ENCODE results near the gene H1-8. TPM values are rescaled to one million over a fixed set of nuclear protein-coding genes. Genes with fewer than 3 reads are reported as not detected.

Gene H1-8
- total RNA-seq, 2 donors from 2014 or later = not detected

DNA sequence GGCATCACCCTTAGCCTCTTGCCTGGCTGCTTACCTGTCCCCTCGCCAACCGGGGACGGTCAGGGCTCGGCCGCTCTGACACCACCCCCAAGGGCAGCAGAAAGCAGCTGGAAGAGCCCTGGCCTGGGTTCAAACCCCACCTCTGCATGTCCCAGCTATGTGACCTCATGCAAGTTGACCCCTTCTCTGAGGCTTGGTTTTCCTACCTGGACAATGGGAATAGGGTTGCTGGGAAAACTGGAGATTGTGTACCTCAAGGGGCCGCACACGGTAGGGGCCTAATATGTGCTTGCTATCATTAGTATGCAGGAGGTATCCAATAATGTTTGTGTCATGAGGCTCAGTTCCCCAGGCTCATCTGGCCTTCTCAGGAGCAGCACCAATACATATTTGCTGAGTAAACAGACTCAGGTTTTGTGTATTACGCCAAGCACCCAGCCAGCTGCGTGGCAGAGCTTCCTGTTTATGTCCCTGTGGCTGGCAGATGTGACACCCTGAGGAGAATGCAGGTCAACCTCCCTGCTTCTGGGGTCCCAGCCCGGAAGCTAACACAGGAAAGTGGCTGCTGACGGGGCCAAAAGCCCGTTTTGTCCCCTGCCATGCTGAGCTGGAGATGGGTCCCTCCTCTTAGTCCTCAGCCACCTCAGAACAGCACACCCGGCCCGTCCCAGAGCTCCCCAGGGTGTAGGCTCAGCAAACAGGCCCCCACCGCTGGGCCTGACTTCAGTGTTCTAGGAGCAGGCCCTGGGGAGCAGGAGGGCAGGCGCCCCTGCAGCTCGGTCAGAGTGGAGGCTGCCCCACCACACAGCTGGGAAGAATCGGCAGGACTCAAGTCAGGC lies 33.8 kb downstream of the H1-8 start:
- WGBS = 65% methylated on average over 18 of the region's 18 CpGs
- TF ChIP-seq CTCF (IDR thresholded peaks at IDR 0.05) (no peak), POLR2A (IDR thresholded peaks at IDR 0.05) (no peak), POLR2AphosphoS5 (IDR thresholded peaks at IDR 0.05) (peak; percentile 56)
- H3K27me3 ChIP-seq (replicated peaks; ENCODE audit: insufficient read depth) = no peaks in the 10 kb centered on the region
- no peaks in the 10 kb centered on the region for H3K4me1 ChIP-seq (replicated peaks)
- peak overlapping the region; percentile 27 to 45 for H3K27ac ChIP-seq
- peak; percentile 67 for DNase-seq (ENCODE audit: low spot score)
- intact Hi-C loops (cut with DNase I) = no loop called here
- H3K36me3 ChIP-seq = no peaks in the 10 kb centered on the region
- H3K9me3 ChIP-seq = no peaks in the 10 kb centered on the region
- no peak overlapping the region for H3K4me3 ChIP-seq

DNA sequence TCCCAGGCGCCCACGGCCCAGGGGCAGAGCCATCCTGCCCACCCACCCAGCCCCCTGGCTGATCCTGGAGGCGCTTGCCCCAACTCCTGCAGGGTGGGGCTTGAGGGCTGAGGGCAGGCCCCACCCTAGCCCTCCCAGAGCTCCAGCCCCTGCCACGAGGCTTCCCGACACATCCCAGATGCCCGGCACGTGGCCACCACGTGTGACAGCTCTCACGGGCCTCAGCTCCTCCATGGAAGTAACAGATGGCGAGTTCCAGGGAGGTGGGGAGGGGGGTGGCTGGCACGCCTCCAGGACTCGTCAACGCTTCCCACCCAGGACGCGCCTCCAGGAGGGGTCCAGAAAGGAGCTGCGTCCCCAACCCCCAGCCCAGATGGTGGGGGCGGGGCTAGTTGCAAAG lies 34.4 kb downstream of the H1-8 start:
- no peak for TF ChIP-seq POLR2AphosphoS5 (IDR thresholded peaks at IDR 0.05)
- no peak for TF ChIP-seq POLR2A (IDR thresholded peaks at IDR 0.05)
- TF ChIP-seq CTCF (IDR thresholded peaks at IDR 0.05) = no peak
- intact Hi-C loops (cut with DNase I) = no loop called here
- H3K4me1 ChIP-seq (replicated peaks) = no peaks in the 10 kb centered on the region
- H3K9me3 ChIP-seq = no peaks in the 10 kb centered on the region
- WGBS = 67% methylated on average over 17 of the region's 17 CpGs
- no peak for DNase-seq (ENCODE audit: low spot score)
- H3K4me3 ChIP-seq = no peak overlapping the region
- H3K27ac ChIP-seq = peak overlapping the region; percentile 27 to 45
- no peaks in the 10 kb centered on the region for H3K27me3 ChIP-seq (replicated peaks; ENCODE audit: insufficient read depth)
- no peaks in the 10 kb centered on the region for H3K36me3 ChIP-seq

DNA sequence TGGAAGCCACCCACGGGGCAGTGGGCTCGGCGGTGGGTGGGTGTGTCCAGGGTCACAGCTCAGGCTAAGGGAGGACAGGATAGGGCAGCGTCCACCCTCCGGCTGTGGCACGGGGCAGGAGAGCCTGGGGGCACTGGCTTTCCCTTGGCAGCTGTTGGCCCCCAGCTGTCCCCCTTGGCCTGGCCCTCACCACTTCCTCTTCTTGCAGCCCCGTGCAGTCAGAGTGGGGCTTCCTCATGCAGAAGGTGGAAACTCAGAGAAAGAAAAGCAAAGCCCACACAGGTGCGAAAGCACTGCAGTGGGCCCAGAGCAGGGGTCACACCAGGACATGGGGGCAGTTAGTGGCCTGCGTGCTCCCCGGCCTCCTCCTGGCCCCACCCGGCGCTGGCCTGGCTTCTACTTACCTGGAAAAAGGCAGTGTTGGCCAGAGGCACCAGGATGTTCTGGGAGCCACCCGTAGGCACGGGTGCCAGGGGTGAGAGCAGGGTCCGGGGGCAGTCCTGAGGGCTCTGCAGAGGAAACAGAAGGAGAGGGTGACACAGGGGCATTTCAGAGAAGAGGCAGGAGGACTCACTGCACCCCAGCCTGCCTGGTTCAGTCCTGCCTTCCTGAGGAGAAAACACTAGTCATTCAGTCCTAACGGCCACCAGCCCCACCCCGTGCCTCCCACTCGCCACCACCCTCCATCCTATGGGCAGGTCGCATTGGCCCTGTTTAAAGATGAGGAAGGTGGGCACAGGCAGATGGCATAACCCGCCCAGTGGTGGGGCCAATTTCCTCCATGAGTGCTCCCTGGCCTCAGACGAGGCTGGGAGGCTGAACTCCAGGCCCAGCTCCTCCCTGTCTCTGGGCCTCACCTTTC lies 35.2 kb downstream of the H1-8 start:
- Histone ChIP-seq H3K36me3 (no peaks in the 10 kb centered on the region), H3K27ac (peak overlapping the region; percentile 22 to 45)
- DNase-seq (ENCODE audit: low spot score) = no peak

DNA sequence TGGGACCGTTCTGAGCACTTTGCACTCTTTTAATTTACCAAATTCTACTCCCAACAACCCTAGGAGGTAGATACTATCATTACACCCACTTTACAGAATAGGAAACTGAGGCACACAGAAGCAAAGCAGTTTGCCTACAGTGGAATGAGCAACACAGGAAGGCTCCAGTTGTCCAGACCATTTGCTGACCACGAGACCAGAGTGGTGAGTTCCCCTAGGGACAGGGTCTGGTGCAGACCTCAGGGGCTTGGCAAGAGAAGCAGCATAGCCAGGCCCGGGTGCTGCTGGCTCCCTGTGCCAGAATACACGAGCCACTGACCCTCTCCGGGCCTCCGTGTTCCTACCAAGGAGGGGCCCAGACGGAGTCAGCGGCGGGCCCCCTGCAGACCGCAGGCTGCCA lies 37.0 kb downstream of the H1-8 start:
- H3K36me3 ChIP-seq = no peaks in the 10 kb centered on the region
- H3K27me3 ChIP-seq (replicated peaks; ENCODE audit: insufficient read depth) = no peaks in the 10 kb centered on the region
- no peak for TF ChIP-seq POLR2A (IDR thresholded peaks at IDR 0.05)
- TF ChIP-seq POLR2AphosphoS5 (IDR thresholded peaks at IDR 0.05) = no peak
- TF ChIP-seq CTCF (IDR thresholded peaks at IDR 0.05) = no peak
- intact Hi-C loops (cut with DNase I) = no loop called here
- DNase-seq (ENCODE audit: low spot score) = no peak
- H3K27ac ChIP-seq = no peak overlapping the region
- no peaks in the 10 kb centered on the region for H3K9me3 ChIP-seq
- H3K4me3 ChIP-seq = no peak overlapping the region
- no peaks in the 10 kb centered on the region for H3K4me1 ChIP-seq (replicated peaks)
- 74% methylated on average over 10 of the region's 10 CpGs for WGBS

More for the DNA sequence above, 35.2 kb downstream of the H1-8 start:
- Histone ChIP-seq H3K4me1 (replicated peaks) (no peaks in the 10 kb centered on the region), H3K27me3 (replicated peaks; ENCODE audit: insufficient read depth) (no peaks in the 10 kb centered on the region), H3K4me3 (no peak overlapping the region), H3K9me3 (no peaks in the 10 kb centered on the region)
- intact Hi-C loops (cut with DNase I) = no loop called here
- no peak for TF ChIP-seq POLR2AphosphoS5 (IDR thresholded peaks at IDR 0.05)
- TF ChIP-seq CTCF (IDR thresholded peaks at IDR 0.05) = no peak
- no peak for TF ChIP-seq POLR2A (IDR thresholded peaks at IDR 0.05)
- WGBS = 82% methylated on average over 21 of the region's 21 CpGs

Measured in prostate gland (tissue), 2 donors.